Loucy (cell line): ENCODE measurements around the gene ATP6V0D1.

Experiments
- H2AFZ ChIP-seq: fragments of 200-600 bp; sonication (generic); 2 replicates; pipeline ENCODE4 v1.6.0; 2016; ENCODE audit warnings: antibody characterized with exemption, mild to moderate bottlenecking, low read length, moderate library complexity
- H3F3A ChIP-seq: fragments of 200-600 bp; 2 replicates; pipeline ENCODE4 v1.6.0; 2016; ENCODE audit warnings: antibody characterized with exemption, low read depth, mild to moderate bottlenecking
- H3K27me3 ChIP-seq: fragments of 200-600 bp; sonication (generic); 2 replicates; pipeline ENCODE4 v1.6.1; 2014; ENCODE audit warnings: low read length, mild to moderate bottlenecking; ENCODE audit not compliant: insufficient read depth, poor library complexity, severe bottlenecking
- H3K36me3 ChIP-seq: fragments of 200-600 bp; sonication (generic); 2 replicates; pipeline ENCODE4 v1.6.1; 2016; ENCODE audit warnings: low read length; ENCODE audit not compliant: insufficient read depth
- H3K4me1 ChIP-seq: fragments of 200-600 bp; sonication (generic); 2 replicates; pipeline ENCODE4 v1.5.1; 2014; ENCODE audit warnings: low read length, mild to moderate bottlenecking; ENCODE audit not compliant: insufficient read depth, poor library complexity, severe bottlenecking
- H3K4me2 ChIP-seq: fragments of 200-600 bp; sonication (generic); 2 replicates; pipeline ENCODE4 v1.6.0; 2014; ENCODE audit warnings: antibody characterized with exemption, low read length, low read depth, mild to moderate bottlenecking; ENCODE audit not compliant: poor library complexity, severe bottlenecking
- H3K4me3 ChIP-seq: fragments of 200-600 bp; sonication (generic); 2 replicates; pipeline ENCODE4 v1.5.1; 2014; ENCODE audit warnings: low read length, mild to moderate bottlenecking, mixed read lengths; ENCODE audit not compliant: poor library complexity, severe bottlenecking
- H3K79me2 ChIP-seq: fragments of 200-600 bp; sonication (generic); 2 replicates; pipeline ENCODE4 v1.6.1; 2014; ENCODE audit warnings: low read length; ENCODE audit not compliant: insufficient read depth
- H3K9ac ChIP-seq: fragments of 200-600 bp; sonication (generic); 2 replicates; pipeline ENCODE4 v1.6.0; 2014; ENCODE audit warnings: mild to moderate bottlenecking, low read depth, low read length, moderate library complexity; ENCODE audit not compliant: poor library complexity, severe bottlenecking
- H3K9me2 ChIP-seq: fragments of 200-600 bp; sonication (generic); replicated peaks from 2 replicates; pipeline ENCODE4 v1.6.1; 2016; ENCODE audit warnings: low read depth, low read length, mixed read lengths
- H3K9me3 ChIP-seq: fragments of 200-600 bp; sonication (generic); 2 replicates; pipeline ENCODE4 v1.6.1; 2014; ENCODE audit warnings: mild to moderate bottlenecking, antibody characterized with exemption, low read length, low read depth; ENCODE audit not compliant: insufficient read depth
- H4K20me1 ChIP-seq: fragments of 200-600 bp; sonication (generic); 2 replicates; pipeline ENCODE4 v1.6.0; 2014; ENCODE audit warnings: antibody characterized with exemption, low read length, mild to moderate bottlenecking; ENCODE audit not compliant: insufficient read depth, poor library complexity, severe bottlenecking
- EZH2phosphoT487 ChIP-seq: fragments of 200-600 bp; IDR thresholded peaks from 2 replicates; pipeline ENCODE4 v1.6.1; 2018; ENCODE audit warnings: antibody characterized with exemption, mild to moderate bottlenecking, moderate library complexity, borderline replicate concordance
- TF ChIP-seq, protein P1 (sequence below): fragments of 200-600 bp; sonication (generic); conservative IDR thresholded peaks from 2 replicates; pipeline ENCODE4 v1.5.1; 2014; ENCODE audit warnings: mild to moderate bottlenecking, antibody characterized with exemption, low read length

ATP6V0D1 gene

DNA sequence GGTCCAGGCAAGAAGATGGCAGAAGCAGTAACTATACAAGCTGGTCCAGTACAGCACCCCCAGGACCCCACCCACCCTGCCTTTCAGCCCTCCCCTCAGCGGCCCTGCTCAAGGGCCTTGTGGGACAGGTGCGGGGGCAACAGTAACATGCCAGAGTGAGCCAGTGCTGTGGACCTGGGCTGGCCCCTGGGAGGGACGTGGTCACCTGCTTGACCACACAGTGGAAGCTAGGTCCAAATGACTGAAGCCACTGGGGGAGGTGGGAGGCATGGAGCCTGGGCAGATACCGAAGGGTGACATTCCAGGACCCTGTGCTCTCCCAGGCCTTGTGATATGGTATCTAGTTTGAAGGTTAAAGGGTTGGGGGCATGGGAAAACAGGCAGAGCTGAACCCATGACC lies 17.3 kb downstream of the ATP6V0D1 start:
- Histone ChIP-seq H3K4me2 (no peak overlapping the region), H3K36me3 (no peaks in the 10 kb centered on the region), H3K4me1 (peaks cover 5% of the 10 kb centered on the region), H4K20me1 (no peaks in the 10 kb centered on the region), H3K9ac (no peak overlapping the region), H3K9me3 (no peaks in the 10 kb centered on the region), H3F3A (no peaks in the 10 kb centered on the region), H2AFZ (no peak overlapping the region), H3K27me3 (no peaks in the 10 kb centered on the region), H3K79me2 (peaks cover 9% of the 10 kb centered on the region; the same call in 1 of the 2 replicates), H3K9me2 (no peaks in the 10 kb centered on the region), H3K4me3 (no peak overlapping the region)
- TF ChIP-seq, protein P1, sequence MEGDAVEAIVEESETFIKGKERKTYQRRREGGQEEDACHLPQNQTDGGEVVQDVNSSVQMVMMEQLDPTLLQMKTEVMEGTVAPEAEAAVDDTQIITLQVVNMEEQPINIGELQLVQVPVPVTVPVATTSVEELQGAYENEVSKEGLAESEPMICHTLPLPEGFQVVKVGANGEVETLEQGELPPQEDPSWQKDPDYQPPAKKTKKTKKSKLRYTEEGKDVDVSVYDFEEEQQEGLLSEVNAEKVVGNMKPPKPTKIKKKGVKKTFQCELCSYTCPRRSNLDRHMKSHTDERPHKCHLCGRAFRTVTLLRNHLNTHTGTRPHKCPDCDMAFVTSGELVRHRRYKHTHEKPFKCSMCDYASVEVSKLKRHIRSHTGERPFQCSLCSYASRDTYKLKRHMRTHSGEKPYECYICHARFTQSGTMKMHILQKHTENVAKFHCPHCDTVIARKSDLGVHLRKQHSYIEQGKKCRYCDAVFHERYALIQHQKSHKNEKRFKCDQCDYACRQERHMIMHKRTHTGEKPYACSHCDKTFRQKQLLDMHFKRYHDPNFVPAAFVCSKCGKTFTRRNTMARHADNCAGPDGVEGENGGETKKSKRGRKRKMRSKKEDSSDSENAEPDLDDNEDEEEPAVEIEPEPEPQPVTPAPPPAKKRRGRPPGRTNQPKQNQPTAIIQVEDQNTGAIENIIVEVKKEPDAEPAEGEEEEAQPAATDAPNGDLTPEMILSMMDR, result no peak
- no peak for TF ChIP-seq EZH2phosphoT487

- no peaks in the 10 kb centered on the region for H4K20me1 ChIP-seq
- H3K79me2 ChIP-seq, result peaks cover 9% of the 10 kb centered on the region; the same call in 1 of the 2 replicates
Measured at GRCh38 chr16:67463059-67463458, 17.9 kb downstream of the ATP6V0D1 start.

GRCh38 chr16:67462279-67462655 lies 18.7 kb downstream of the ATP6V0D1 start:
- Histone ChIP-seq H3K4me3 (no peak overlapping the region), H3K27me3 (no peaks in the 10 kb centered on the region), H3K36me3 (no peaks in the 10 kb centered on the region), H3K4me1 (peaks cover 5% of the 10 kb centered on the region), H4K20me1 (no peaks in the 10 kb centered on the region), H3K79me2 (peaks cover 9% of the 10 kb centered on the region; the same call in 1 of the 2 replicates), H3K9me2 (no peaks in the 10 kb centered on the region), H3K9ac (no peak overlapping the region), H3F3A (no peaks in the 10 kb centered on the region), H3K9me3 (no peaks in the 10 kb centered on the region), H2AFZ (no peak overlapping the region), H3K4me2 (no peak overlapping the region)
- TF ChIP-seq EZH2phosphoT487, result no peak
- TF ChIP-seq, protein P1, result no peak

More at GRCh38 chr16:67463059-67463458, 17.9 kb downstream of the ATP6V0D1 start:
- Histone ChIP-seq H3K9me2 (no peaks in the 10 kb centered on the region), H2AFZ (no peak overlapping the region), H3K9me3 (no peaks in the 10 kb centered on the region), H3K9ac (no peak overlapping the region), H3F3A (no peaks in the 10 kb centered on the region), H3K4me2 (no peak overlapping the region), H3K4me1 (peaks cover 5% of the 10 kb centered on the region), H3K27me3 (no peaks in the 10 kb centered on the region), H3K4me3 (no peak overlapping the region), H3K36me3 (no peaks in the 10 kb centered on the region)
- TF ChIP-seq EZH2phosphoT487, result no peak
- TF ChIP-seq, protein P1, result no peak
